CD14-positive monocyte (primary cell): Measurements from ENCODE around the gene AQP11. TPM values are rescaled to one million over a fixed set of nuclear protein-coding genes. Genes with fewer than 3 reads are reported as not detected.
"Not testable (repeated sequence)": the region's sequence is repeated elsewhere in the genome, so short reads cannot be mapped to it uniquely, and the experiment has no call there.

ENCODE experiments used
- DNase-seq, 3 donors: peaks; one replicate each; pipeline ENCODE4 v3.0.0-alpha.2; 2011 to 2022
- H2AFZ ChIP-seq: 2 replicates; pipeline ENCODE4 v1.6.0; 2012; ENCODE audit warnings: mild to moderate bottlenecking, low read depth, low read length, inconsistent platforms; ENCODE audit not compliant: insufficient read depth, poor library complexity, severe bottlenecking
- H3K27ac ChIP-seq, 2 donors: 1 replicate in 1 of 2; 2 replicates in 1 of 2; pipeline ENCODE4 v1.5.1; 2012 to 2013; ENCODE audit warnings: low read length in 2 of 2, control low read depth in 1 of 2, inconsistent platforms in 1 of 2, low read depth in 1 of 2, mild to moderate bottlenecking in 1 of 2
- H3K27me3 ChIP-seq, 2 donors: one replicate each; pipeline versions ENCODE4 v1.6.0 to v1.6.1; 2011 to 2013; ENCODE audit warnings: low read length in 2 of 2; ENCODE audit not compliant: control insufficient read depth in 2 of 2, insufficient read depth in 2 of 2
- H3K36me3 ChIP-seq, 2 donors: replicated peaks in 1 of 2; 1 replicate in 1 of 2; 2 replicates in 1 of 2; pipeline versions ENCODE4 v1.5.1 to v1.6.1; 2012 to 2013; ENCODE audit warnings: low read length in 2 of 2, control low read depth in 1 of 2, inconsistent platforms in 1 of 2, mild to moderate bottlenecking in 1 of 2; ENCODE audit not compliant: insufficient read depth in 2 of 2, control insufficient read depth in 1 of 2
- H3K4me1 ChIP-seq, 2 donors: 1 replicate in 1 of 2; 2 replicates in 1 of 2; pipeline versions ENCODE4 v1.5.1 to v1.6.1; 2012 to 2013; ENCODE audit warnings: low read length in 2 of 2, control low read depth in 1 of 2, inconsistent platforms in 1 of 2, mild to moderate bottlenecking in 1 of 2, moderate library complexity in 1 of 2; ENCODE audit not compliant: insufficient read depth in 2 of 2, control insufficient read depth in 1 of 2
- H3K4me2 ChIP-seq: replicated peaks from 2 replicates; pipeline ENCODE3; 2012; ENCODE audit warnings: low read length, moderate library complexity, mild to moderate bottlenecking; ENCODE audit not compliant: poor library complexity, severe bottlenecking; ENCODE audit errors: extremely low read depth
- H3K4me3 ChIP-seq, 3 experiments: fragments of 200-600 bp in 1 of 3; sonication (generic) in 1 of 3; replicated peaks in 1 of 3; 1 replicate in 2 of 3; 2 replicates in 1 of 3; pipeline ENCODE4 v1.5.1; 2011 to 2013; ENCODE audit warnings: low read length in 3 of 3, mild to moderate bottlenecking in 3 of 3, control low read depth in 2 of 3, low read depth in 2 of 3, inconsistent platforms in 1 of 3, moderate library complexity in 1 of 3
- H3K79me2 ChIP-seq: 2 replicates; pipeline ENCODE4 v1.6.0; 2012; ENCODE audit warnings: mild to moderate bottlenecking, control low read depth, inconsistent platforms, low read length, moderate library complexity; ENCODE audit not compliant: insufficient read depth
- H3K9ac ChIP-seq: 2 replicates; pipeline ENCODE4 v1.6.0; 2017; ENCODE audit warnings: low read length, mild to moderate bottlenecking; ENCODE audit not compliant: insufficient read depth, poor library complexity, severe bottlenecking
- H3K9me3 ChIP-seq, 2 donors: replicated peaks in 1 of 2; 1 replicate in 1 of 2; 2 replicates in 1 of 2; pipeline versions ENCODE4 v1.5.1 to v1.6.1; 2012 to 2013; ENCODE audit warnings: low read length in 2 of 2, control low read depth in 1 of 2; ENCODE audit not compliant: control insufficient read depth in 1 of 2, insufficient read depth in 1 of 2
- H4K20me1 ChIP-seq: 2 replicates; pipeline ENCODE4 v1.6.0; 2012; ENCODE audit warnings: mild to moderate bottlenecking, low read length, control low read depth, moderate library complexity; ENCODE audit not compliant: insufficient read depth
- H3K27ac Mint-ChIP-seq, 7 donors: one replicate each; pipeline ENCODE4 v1.8.0; 2020; ENCODE audit warnings: mild to moderate bottlenecking in 7 of 7, mixed read lengths in 7 of 7, moderate library complexity in 6 of 7, inconsistent platforms in 2 of 7
- H3K27me3 Mint-ChIP-seq, 3 donors: one replicate each; pipeline ENCODE4 v1.8.0; 2021 to 2022; ENCODE audit warnings: low read depth in 3 of 3, mild to moderate bottlenecking in 3 of 3, mixed read lengths in 3 of 3, moderate library complexity in 3 of 3, inconsistent platforms in 1 of 3
- H3K36me3 Mint-ChIP-seq, 2 donors: one replicate each; pipeline ENCODE4 v1.8.0; 2020; ENCODE audit warnings: mixed read lengths in 2 of 2, inconsistent platforms in 1 of 2, mild to moderate bottlenecking in 1 of 2
- H3K4me1 Mint-ChIP-seq: one replicate; pipeline ENCODE4 v1.8.0; 2020; ENCODE audit warnings: mild to moderate bottlenecking, mixed read lengths
- H3K4me3 Mint-ChIP-seq, 2 donors: one replicate each; pipeline ENCODE4 v1.8.0; 2020; ENCODE audit warnings: mild to moderate bottlenecking in 2 of 2, mixed read lengths in 2 of 2, moderate library complexity in 1 of 2
- H3K9me3 Mint-ChIP-seq, 7 donors: one replicate each; pipeline ENCODE4 v1.8.0; 2020 to 2022; ENCODE audit warnings: mixed read lengths in 7 of 7, mild to moderate bottlenecking in 6 of 7, moderate library complexity in 6 of 7, inconsistent platforms in 2 of 7
- CTCF ChIP-seq: fragments of 200-600 bp; IDR thresholded peaks from one replicate; pipeline ENCODE4 v1.8.0; 2022; ENCODE audit warnings: antibody characterized with exemption, mild to moderate bottlenecking
- WGBS: methylation state at CpG from one replicate; pipeline ENCODE4 v1.1.5; 2013; ENCODE audit warnings: missing lambda C conversion rate; ENCODE audit not compliant: insufficient coverage; 5-methylcytosine and 5-hydroxymethylcytosine counted together
- intact Hi-C, 2 donors: fragments of 100-400 bp; cut with micrococcal nuclease; formaldehyde crosslinking; loops; one replicate each; pipeline versions ENCODE4 v1.15.0 to v1.15.1; 2023
- polyA plus RNA-seq, 3 donors: library from polyadenylated mRNA; depleted of rRNA in 1 of 3; unstranded in 2 of 3; stranded (reverse) in 1 of 3; fragments of 300-500 nt in 2 of 3; fragments of >200 nt in 1 of 3; fragmentation: Illumina TruSeq in 2 of 3; gene quantifications; 1 replicate in 2 of 3; 2 replicates in 1 of 3; pipeline ENCODE4 v1.2.3, GENCODE V29; 2012 to 2021

Gene AQP11
- polyA plus RNA-seq, 3 donors, result 0.16 to 0.18 TPM; not detected in 1

- Histone ChIP-seq H4K20me1 (no peaks in the 10 kb centered on the region), H3K4me1 (no peaks in the 10 kb centered on the region), H3K9me3 (no peaks in the 10 kb centered on the region), H3K4me2 (no peak overlapping the region), H3K36me3 (no peaks in the 10 kb centered on the region), H3K9ac (no peak overlapping the region), H2AFZ (peak overlapping the region; percentile 39), H3K27ac (no peak overlapping the region), H3K79me2 (no peaks in the 10 kb centered on the region), H3K4me3 (no peak overlapping the region), H3K27me3 (no peaks in the 10 kb centered on the region)
- peak; percentile 27 for TF ChIP-seq CTCF
- H3K4me1 Mint-ChIP-seq, result peaks cover 11% of the 10 kb centered on the region
- whole genome bisulfite sequencing, result no CpG with 5 or more reads among the region's 6 CpGs
- intact Hi-C loops, result loop anchor here (5.0 to 10.0 kb wide), 2 partner anchors 144 to 166 kb away; no protein-coding TSS in a partner anchor
- H3K27ac Mint-ChIP-seq, result no peak overlapping the region
- DNase-seq, result no peak
- peaks cover 0 to 1% (median 0%) of the 10 kb centered on the region in 3 donors for H3K27me3 Mint-ChIP-seq
- peaks cover 0 to 9% (median 3%) of the 10 kb centered on the region in 7 donors for H3K9me3 Mint-ChIP-seq
- H3K36me3 Mint-ChIP-seq, result no peaks in the 10 kb centered on the region
- H3K4me3 Mint-ChIP-seq, result peak overlapping the region in 1 of 2 donors; percentile 59
Observed at GRCh38 chr11:77548552-77549445, 41.0 kb upstream of the AQP11 start.

DNA sequence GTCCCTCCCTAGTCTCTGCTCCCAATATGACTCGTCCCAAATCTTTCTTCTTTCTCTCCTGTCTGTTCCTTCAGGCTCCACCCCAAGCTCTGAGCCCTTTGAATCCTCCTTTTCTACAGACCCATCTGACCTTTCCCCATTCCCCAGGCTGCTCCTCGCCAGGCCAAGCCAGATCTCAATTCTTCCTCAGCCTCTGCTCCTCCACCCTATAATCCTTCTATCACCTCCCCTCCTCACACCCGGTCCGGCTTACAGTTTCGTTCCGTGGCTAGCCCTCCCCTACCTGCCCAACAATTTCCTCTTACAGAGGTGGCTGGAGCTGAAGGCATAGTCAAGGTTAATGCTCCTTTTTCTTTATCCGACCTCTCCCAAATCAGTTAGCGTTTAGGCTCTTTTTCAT is 38.3 kb upstream of the AQP11 start:
- H3K4me1 Mint-ChIP-seq, result peaks cover 11% of the 10 kb centered on the region
- H3K9ac ChIP-seq, H3K36me3 Mint-ChIP-seq, H3K4me2 ChIP-seq, DNase-seq, H3K9me3 ChIP-seq, H4K20me1 ChIP-seq, H3K79me2 ChIP-seq, H2AFZ ChIP-seq, H3K27ac ChIP-seq, H3K9me3 Mint-ChIP-seq, H3K4me3 ChIP-seq, H3K4me1 ChIP-seq, H3K27me3 ChIP-seq, H3K36me3 ChIP-seq, H3K4me3 Mint-ChIP-seq, intact Hi-C loops, H3K27ac Mint-ChIP-seq, H3K27me3 Mint-ChIP-seq: not testable (repeated sequence)
- WGBS, result 91% methylated on average over 4 of the region's 8 CpGs
